HTERT RPE-1 (cell line): ENCODE measurements around the gene UNC50.
"Not testable (repeated sequence)": the region's sequence is repeated elsewhere in the genome, so short reads cannot be mapped to it uniquely, and the experiment has no call there.

Source experiments
- in situ Hi-C: fragments of 300-500 bp; cut with MboI; formaldehyde crosslinking; loops from 4 replicates; pipeline ENCODE4 v1.14.3; 2020; ENCODE audit warnings: low sequenced_read_pairs

The UNC50 gene

DNA sequence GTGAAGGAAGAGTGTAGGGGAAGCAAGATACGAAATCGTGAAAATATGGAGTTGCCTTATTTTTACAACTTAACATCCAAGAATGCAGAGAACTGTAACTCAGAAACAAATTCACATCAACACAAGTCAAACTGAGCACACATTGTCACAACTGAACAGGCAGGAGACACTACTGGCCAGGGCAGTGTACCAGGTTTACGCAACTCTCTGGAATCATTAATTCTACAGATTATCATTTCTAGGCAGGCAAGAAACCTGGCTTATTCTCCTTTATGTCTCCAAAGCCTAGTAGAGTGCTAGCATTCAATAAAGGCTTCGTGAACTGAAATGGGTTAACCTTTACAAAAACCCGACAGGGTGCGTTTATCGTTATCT is 661 bp upstream of the UNC50 start:
- in situ Hi-C loops: no loop called here

DNA sequence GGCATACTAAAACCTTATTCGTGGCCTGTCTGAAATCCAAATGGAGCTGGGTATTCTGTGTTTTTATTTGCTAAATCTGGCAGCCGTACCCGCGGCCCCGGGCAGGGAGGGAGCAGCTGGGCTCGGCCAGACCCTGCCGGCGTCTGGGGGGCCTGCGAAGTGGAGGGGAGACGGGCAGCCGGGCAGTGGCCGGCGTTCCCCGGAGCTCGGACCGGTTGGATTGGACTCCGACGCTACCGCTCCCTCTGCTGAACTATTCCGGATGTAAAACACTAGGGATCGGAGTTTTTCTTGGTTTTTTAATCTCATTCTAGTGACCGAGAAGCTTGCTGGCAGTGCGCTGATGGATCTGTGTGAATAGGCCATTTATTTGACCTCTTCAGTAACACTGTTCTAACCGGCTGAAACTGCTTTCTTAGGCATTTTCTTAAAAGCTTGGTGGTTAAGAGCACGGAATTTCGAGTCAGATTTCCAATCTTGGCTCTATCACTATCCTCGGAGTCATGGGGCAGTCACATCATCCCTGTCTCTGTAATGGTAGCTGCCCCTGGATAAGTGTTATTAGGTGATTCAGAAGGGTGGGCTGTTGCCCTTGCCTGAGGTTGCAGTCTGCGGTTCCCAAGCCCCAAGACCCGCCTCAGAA is 694 bp downstream of the UNC50 start:
- in situ Hi-C loops: no loop called here

DNA sequence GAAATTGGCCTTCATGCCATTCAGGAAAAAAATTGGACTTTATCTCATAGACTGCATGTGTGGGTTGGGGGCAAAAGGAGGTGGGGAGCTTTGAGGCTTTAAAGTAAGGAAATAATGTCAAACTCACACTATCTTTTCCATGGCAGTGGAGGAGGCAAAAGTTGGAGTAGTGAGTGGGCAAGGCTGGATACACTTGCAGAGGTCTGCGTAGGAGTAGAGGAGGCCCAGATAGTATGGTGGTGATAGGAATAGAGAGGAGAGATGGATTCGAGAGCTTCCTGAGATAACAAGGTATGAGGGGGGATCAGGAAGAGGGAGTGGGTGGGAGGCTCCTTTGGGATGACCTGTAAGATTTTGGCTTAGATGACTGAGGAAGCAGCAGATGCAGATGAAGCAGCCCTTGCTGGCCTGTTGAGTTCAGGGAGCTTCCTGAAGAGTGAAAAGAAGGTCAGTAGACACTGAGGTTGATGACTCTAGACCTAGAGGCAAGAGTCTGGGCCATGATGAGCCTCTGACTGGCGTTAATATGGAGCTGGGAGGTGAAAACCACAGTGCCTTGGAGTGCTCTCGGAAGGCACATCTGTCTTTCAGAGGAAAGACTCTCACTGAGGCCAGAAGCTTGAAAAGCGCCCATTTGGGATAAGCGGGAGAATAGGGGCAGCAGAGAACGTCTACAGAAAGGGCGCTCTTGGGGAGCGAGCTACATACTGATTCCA is 5.8 kb downstream of the UNC50 start:
- in situ Hi-C loops: no loop called here

DNA sequence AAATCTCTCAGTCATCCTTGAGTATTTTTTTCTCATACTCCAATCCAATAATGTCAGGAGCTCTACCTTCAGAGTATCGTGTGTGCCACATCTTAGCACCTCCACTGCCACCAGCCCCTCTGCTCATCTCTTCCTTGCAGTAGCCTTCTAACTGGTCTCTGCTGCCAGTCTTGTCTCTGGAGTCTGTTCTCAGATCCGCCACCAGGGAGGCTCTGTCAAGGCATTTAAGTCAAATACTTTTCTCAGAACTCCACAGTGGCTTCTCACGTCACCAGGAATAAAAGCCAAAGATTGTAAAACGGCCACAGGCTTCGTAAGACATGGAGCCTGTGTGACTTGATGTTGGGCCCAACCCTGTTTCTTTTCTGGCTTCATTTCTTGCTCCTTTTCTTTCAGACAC is 7.1 kb downstream of the UNC50 start:
- in situ Hi-C loops: no loop called here

DNA sequence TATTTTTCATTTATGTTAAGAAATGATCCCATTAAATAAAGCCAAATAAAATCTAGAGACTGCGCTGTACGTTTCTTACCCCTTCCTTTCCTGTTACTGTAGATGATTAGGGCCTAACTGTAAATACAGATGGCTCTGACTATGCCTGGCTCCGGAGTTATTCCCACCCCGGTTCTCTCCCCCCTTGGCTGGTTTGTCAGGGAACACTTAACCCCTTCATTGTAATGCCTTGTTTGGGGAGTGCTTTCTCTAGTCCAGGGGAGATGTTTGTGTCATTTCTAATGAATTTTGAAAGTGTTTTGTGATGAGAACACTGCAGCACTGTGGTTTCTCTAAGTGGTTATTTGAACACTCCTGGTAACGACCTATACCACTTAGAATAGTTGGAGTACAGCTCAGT is 8.8 kb downstream of the UNC50 start:
- in situ Hi-C loops: no loop called here

DNA sequence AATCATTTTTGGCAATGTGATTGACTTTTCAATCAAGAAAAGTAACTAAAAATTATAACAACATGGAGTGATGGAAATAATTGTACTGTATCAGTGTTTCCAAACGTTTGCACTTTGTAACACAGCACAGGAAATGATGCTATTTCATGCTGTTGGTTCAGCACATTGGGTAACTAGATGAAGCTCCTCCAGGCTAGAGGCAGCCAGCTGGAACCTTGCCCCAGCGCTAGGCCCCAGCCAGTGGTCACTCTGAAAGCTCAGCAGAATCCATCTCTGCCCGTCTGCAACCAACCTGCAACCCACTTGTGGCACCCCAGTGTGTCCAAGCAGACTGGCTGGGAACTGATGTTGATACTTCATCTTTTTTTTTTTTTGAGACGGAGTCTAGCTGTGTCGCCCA is 15.3 kb downstream of the UNC50 start:
- in situ Hi-C loops: no loop called here

DNA sequence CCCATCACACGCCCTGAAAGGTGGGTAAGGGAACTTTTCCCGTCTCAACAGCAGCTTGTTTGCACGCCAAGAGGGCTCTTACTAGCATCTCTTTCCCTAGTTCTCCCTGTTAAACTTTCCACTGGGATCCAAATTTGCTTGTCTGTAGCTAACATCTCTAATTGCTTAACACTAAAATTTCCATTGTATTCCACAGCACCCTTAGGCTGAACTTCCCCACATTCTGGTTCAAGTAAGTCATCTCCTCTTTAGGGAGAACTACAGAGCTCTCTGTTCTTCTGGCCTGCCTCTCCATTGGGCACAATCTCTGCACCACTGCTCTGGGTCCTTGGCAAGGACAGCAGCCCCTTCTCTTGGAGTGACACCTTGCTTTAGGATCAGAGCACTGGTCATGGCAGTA is 24.0 kb downstream of the UNC50 start:
- in situ Hi-C loops: no loop called here

DNA sequence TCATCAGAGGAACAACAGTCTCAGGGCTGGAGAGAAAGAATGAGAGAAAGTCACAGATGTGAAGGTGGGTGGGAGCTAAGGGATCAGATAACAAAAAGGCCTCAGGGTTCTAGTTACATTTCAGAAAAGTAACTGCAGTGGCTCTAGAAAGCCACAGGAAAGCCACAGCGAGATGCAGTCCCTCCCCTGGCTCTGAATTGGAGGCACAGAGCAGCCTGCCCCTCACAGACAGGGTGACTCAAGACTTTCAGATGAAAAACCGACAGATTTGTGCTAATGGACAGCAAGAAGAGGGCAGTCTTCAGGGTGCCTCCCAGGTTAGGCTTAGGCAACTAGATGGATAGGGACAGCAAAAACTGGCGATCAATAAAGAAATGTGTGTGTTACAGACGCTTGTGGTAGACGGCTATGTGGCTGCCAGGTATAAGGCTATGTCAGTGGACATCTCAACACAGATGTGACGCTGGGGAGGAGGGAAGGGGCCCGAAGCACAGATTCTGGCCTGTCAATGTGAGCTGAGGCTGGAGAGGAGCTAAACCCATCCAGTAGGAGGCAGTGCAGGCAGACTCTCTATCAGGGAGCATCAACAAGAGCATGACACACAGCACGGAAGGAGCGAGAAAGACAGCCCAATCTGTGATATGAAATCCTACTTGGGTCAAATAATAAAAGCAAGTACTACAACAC is 26.2 kb downstream of the UNC50 start:
- in situ Hi-C loops: no loop called here

DNA sequence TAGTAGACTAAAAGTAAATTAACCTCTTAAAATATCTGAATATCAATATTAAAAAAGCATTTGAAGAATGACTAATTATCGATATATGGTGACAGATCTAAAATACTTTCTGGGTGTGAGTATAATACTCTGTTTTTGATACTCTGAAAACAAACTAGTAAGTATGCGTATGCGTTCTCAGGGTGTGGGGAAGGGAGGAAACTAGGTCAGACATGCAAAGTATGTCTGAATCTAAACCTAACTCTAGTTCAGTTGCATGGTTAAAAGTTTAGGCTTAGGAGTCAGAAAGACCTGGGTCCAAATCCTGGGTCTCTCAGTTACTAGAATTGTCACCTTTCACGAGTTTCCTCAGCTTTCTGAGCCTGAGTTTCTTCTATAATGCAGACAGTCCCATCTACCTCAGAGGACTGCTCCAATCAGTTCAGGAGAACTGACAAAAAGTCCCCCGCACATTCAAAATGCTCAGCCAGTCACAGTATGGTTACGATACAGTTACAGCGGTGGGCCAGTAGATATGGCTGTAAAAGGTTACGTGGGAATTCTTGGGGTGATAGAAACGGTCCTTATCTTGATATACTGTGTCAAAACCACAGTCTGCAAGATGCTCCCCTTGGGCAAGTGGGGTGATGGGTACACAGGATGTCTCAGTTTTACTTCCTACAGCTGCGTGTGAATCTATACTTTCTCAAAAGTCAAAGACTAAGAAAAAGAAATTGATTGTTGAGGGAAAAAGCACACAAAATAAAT is 29.2 kb downstream of the UNC50 start:
- in situ Hi-C loops: no loop called here

DNA sequence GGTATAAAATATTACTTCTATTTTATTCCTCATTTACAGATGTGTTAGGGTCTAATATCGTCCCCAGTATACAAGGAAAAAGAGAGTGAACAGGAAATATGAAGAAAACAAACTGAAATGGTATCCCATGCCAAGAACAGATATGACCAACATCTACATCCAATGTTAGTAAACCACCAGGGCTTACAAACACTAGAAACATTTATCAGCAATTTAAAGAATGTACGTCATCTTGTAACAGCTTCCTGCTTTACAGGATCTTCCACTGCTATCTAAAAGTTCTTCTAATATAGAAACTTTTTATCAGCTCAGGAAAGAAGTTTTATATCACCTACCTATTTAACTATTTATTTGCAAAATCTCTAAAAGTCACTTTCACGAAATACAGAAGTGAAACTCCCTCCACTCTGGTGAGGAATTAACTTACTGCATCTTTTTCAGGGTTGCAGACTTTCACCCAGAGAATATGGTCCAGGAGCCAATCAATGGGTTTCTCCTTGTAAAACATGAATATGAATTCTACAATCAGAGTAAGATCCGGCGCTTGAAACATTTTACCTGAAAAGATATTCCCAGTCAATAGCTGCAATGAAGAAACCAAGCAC is 35.2 kb downstream of the UNC50 start:
- in situ Hi-C loops: no loop called here

DNA sequence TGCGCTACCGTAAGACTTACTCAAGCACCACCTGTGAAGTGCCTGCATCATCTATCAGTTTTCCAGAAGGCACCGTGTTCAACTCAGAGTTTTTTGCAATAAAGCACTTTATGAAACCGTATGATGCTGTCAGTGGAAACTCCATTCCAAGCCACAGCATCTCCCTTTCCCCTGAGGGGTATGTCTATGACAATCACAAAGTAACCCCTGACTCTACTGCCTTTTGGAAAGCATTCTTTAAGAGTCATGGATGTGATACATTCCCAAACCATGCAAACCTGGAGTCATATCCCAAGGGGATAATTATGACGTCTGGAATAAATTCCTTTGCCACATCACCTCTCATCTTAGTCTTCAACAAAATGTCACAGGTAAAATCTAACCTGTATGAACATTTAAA is 39.2 kb downstream of the UNC50 start:
- in situ Hi-C loops: no loop called here

DNA sequence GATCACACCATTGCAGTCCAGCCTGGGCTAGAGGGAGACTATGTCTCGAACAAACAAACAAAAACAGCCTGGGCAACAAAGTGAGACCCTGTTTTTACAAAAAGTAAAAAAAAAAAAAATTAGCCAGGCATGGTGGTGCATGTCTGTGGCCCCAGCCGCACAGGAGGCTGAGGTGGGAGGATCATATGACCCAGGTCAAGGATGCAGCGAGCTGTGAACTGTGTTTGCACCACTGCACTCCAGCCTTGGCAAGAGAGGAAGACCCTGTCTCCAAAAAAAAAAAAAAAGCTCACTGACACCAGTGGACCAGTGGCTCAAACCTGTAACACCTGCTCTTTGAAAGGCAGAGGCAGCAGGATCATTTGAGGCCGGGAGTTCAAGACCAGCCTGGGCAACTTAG is 40.1 kb downstream of the UNC50 start:
- in situ Hi-C loops: no loop called here

DNA sequence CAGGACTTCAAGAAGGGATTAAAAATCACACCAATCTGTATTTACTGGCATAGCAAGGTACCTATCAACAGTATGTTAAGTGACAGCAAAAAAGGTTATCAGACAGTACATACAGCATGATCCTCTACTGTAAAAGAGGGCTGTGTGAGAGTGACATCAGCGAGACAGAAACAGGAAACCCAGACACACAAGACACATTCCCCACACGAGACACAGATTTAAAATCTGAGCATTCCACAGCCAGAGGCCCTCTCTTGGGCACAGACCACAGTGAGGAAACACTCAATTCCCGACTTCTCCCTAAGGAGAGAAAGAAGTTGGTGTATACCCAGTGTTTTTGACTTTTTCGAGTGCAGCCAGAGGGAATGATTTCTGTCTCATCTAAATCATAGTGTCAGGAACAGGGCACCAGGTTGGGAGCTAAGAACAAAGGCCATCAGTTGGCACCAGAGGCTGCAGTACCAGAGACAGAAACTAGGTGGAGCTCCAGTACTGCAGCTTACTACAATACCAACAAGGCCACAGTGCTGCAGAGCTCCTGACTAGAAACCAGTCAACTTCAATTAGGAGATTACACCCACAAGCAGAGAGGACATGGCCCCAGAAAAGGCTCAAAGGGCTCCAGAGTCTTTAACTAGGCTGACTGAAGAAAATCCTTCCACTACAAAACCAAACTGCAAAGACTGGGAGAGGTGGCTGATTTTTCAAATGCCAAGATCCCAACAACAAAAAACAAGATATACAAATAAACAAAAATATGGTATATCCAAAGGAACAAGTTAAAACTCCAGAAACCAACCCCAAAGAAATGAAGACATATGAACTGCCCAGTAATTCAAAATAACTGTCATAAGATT is 41.0 kb downstream of the UNC50 start:
- in situ Hi-C loops: no loop called here

DNA sequence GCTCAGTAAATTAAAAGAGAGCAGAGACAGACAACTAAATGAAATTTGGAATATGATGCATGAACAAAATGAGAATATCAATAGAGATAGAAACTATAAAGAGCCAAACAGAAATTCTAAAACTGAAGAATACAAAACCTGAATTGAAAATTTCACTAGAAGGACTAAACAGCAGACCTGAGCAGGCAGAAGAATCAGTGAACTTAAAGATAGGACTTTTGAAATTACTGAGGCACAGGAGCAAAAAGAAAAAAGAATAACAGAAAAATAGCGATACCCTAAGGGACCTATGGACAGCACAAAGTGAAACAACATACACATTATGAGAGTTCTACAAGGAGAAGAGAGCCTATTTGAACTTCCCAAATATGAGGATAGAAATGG is 41.6 kb downstream of the UNC50 start:
- in situ Hi-C loops: no loop called here

DNA sequence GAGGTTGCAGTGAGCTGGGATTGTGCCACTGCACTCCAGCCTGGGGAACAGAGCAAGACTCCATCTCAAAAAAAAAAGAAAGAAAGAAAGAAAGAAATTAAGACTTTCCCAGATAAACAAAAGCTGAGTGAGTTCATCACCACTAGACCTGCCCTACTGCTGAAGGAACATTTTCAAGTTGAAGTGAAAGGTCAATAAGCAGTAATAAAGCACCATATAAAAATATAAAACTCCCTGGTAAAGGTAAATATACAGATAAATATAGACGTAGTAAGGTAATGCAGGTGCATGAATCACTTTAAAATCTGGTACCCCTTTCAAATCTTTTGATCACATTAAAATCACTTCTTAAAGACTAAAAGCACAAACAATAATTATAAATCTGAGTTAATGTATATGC is 42.6 kb downstream of the UNC50 start:
- in situ Hi-C loops: no loop called here

DNA sequence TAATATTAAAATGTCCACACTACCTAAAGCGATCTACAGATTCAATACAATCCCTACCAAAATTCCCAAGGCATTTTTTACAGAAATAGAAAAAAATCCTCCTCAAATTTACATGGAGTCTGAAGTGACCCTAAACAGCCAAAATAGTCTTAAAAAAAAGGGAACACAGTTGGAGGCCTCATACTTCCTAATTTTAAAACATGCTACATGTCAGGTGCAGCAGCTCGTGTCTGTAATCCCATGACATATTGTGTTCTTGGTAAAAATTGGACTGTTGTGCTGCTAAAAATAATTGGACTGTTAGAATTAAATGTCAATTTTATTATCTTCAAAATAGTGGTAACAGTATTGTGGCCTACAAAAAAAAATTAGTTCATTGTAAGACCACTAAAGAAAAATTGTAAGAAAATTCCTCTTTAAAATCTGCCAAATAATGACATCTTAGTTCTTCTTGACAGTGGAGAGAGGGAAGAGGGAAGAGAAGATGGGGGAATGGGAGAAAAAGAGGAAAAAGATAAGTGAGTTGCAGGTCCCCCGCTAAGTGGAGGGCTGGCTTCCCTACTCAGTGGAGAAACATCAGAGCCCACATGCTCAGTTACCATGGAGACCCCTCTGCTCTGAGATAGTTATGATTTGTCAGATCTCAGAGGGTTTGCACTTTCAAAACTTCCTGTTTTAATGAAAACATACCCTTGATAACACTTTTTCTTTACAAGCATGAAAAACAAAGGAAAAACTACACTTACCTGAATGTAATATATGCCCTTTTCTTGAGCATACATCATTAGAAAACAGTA is 46.5 kb downstream of the UNC50 start:
- in situ Hi-C loops: no loop called here

DNA sequence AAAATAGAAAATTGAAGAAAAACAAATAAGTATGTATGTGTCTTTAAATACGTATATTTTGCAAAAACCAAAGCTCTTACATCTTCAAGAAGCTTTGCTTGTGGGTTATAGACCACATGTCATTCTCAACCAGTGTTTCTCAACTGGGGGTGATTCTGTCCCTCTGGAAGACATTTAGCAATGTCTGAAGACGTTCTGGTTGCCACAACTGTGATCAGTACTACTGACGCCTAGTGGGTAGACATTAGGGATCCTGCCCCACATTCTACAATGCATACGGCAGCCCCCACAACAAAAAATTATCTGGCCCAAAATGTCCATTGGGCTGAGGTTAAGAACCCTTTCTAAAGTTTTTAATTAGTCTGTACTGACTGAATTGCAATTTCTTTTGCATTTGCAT is 48.4 kb downstream of the UNC50 start:
- in situ Hi-C loops: no loop called here

DNA sequence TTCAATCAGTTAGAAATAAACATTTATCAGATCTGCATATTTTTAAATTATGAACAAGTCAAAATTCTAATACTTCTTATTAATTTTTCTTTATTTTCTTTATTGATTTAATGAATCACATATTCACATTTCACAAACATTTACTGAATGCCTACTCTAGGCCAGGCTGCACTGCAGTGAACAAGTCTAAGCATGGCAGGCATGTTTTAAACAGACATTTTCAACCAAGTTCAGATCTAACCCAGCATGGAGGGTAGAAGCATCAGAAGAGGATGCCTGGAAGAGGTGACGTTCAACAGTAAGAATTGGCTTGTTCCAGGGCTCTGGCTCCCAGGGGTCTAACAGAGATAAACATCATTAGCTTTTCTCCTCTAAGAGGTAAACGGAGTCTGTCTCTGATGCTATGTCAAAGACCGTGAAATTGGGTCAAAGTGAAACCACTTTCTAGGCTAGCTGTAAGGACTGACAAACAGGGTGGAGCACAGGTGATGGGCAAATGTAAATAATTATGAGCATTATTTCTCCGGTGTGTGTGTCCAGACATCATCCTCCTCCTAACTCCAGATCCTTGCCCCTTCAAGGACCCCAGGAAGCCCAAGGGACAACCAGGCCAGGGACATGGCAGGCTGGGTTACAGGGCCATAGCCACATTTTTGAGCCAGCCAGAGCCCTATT is 50.6 kb downstream of the UNC50 start:
- in situ Hi-C loops: no loop called here

DNA sequence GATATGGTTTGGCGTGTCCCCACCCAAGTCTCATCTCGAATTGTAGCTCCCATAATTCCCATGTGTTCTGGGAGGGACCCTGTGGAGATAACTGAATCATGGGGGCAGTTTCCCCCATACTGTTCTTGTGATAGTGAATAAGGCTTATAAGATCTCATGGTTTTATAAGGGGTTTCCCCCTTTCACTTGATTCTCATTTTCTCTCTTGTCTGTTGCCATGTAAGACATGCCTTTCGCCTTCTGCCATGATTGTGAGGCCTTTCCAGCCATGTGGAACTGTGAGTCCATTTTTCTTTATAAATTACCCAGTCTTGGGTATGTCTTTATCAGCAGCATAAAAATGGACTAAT is 51.1 kb downstream of the UNC50 start:
- in situ Hi-C loops: not testable (repeated sequence)
